PC-9 (cell line): ENCODE data around the gene CNTN1.

ENCODE experiments used
- CTCF ChIP-seq: fragments of 200-600 bp; sonication (generic); conservative IDR thresholded peaks from 2 replicates; pipeline ENCODE4 v1.6.1; 2017; ENCODE audit warnings: mixed run types, antibody characterized with exemption, mild to moderate bottlenecking, moderate library complexity
- EZH2 ChIP-seq: fragments of 200-600 bp; sonication (generic); IDR thresholded peaks from 2 replicates; pipeline ENCODE4 v1.8.0; 2017; ENCODE audit warnings: antibody characterized with exemption, low read depth

GRCh38 chr12:40874868-40875267 is 182.6 kb downstream of the CNTN1 start:
- TF ChIP-seq CTCF (no peak), EZH2 (no peak)
